ENCODE results near the gene GALNT18.

DNA sequence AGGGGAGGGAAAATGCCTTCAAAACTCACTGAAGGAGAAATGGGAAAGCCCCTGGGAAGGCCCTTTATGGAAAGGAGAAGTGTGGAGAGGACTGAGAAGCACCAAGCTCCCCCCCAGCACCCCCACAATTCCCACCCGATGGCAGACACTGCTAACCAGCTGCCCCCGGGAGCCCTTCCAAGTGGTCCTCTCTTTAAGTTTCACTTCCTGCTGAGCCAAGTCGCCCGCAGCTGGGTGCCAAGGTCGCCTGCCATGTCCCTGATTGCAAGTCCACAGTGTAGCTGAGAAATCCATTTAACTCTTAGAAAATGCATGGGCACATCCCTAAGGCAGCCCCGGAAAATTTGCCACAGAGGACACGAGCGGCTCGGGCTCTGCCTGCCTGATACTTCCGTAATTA lies 68.2 kb downstream of the GALNT18 start:
- no peak for TF ChIP-seq POLR2A (IDR thresholded peaks at IDR 0.05)
- TF ChIP-seq, protein P1, sequence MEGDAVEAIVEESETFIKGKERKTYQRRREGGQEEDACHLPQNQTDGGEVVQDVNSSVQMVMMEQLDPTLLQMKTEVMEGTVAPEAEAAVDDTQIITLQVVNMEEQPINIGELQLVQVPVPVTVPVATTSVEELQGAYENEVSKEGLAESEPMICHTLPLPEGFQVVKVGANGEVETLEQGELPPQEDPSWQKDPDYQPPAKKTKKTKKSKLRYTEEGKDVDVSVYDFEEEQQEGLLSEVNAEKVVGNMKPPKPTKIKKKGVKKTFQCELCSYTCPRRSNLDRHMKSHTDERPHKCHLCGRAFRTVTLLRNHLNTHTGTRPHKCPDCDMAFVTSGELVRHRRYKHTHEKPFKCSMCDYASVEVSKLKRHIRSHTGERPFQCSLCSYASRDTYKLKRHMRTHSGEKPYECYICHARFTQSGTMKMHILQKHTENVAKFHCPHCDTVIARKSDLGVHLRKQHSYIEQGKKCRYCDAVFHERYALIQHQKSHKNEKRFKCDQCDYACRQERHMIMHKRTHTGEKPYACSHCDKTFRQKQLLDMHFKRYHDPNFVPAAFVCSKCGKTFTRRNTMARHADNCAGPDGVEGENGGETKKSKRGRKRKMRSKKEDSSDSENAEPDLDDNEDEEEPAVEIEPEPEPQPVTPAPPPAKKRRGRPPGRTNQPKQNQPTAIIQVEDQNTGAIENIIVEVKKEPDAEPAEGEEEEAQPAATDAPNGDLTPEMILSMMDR (IDR thresholded peaks at IDR 0.05), result no peak

Measured in body of pancreas (tissue), 4 donors.